GM23338 (cell line): Measurements from ENCODE around the gene CPLX3. TPM values are rescaled to one million over a fixed set of nuclear protein-coding genes. Genes with fewer than 3 reads are reported as not detected.

ENCODE experiments used
- ATAC-seq: fragments of 200-7000 bp; cut with Tn5 transposase; 3 replicates; pipeline ENCODE4 v1.9.1; 2020
- DNase-seq: peaks from one replicate; pipeline ENCODE4 v3.0.0-alpha.2; 2015; ENCODE audit warnings: low spot score
- H2AFZ ChIP-seq: fragments of 200-600 bp; sonication (generic); 2 replicates; pipeline ENCODE4 v1.8.0; 2016; ENCODE audit warnings: antibody characterized with exemption, mild to moderate bottlenecking, moderate library complexity
- H3F3A ChIP-seq: fragments of 200-600 bp; sonication (generic); replicated peaks from 2 replicates; pipeline ENCODE4 v1.8.0; 2017; ENCODE audit warnings: antibody characterized with exemption, mixed run types, low read depth
- H3K27ac ChIP-seq: fragments of 200-600 bp; sonication (generic); 2 replicates; pipeline ENCODE4 v1.6.1; 2016; ENCODE audit warnings: low read depth
- H3K27me3 ChIP-seq: fragments of 200-600 bp; sonication (generic); 2 replicates; pipeline ENCODE4 v1.8.0; 2016; ENCODE audit warnings: mild to moderate bottlenecking, mixed run types, moderate library complexity; ENCODE audit not compliant: insufficient read depth
- H3K36me3 ChIP-seq: fragments of 200-600 bp; sonication (generic); 2 replicates; pipeline ENCODE4 v1.8.0; 2016; ENCODE audit warnings: mild to moderate bottlenecking; ENCODE audit not compliant: insufficient read depth
- H3K4me1 ChIP-seq: fragments of 200-600 bp; sonication (generic); 2 replicates; pipeline ENCODE4 v1.8.0; 2016; ENCODE audit warnings: mild to moderate bottlenecking, moderate library complexity; ENCODE audit not compliant: insufficient read depth
- H3K4me2 ChIP-seq: fragments of 200-600 bp; sonication (generic); 2 replicates; pipeline ENCODE4 v1.7.1; 2017; ENCODE audit warnings: mixed run types
- H3K4me3 ChIP-seq: fragments of 200-600 bp; sonication (generic); 2 replicates; pipeline ENCODE4 v1.6.1; 2016; ENCODE audit warnings: mixed run types
- H3K79me2 ChIP-seq: fragments of 200-600 bp; sonication (generic); replicated peaks from 2 replicates; pipeline ENCODE4 v1.8.0; 2017; ENCODE audit warnings: mild to moderate bottlenecking; ENCODE audit not compliant: insufficient read depth
- H3K9me2 ChIP-seq: fragments of 200-600 bp; sonication (generic); 2 replicates; pipeline ENCODE4 v1.8.0; 2017; ENCODE audit not compliant: insufficient read depth
- H4K20me1 ChIP-seq: fragments of 200-600 bp; sonication (generic); replicated peaks from 2 replicates; pipeline ENCODE4 v1.8.0; 2017; ENCODE audit warnings: mild to moderate bottlenecking; ENCODE audit not compliant: insufficient read depth
- H3K27ac Mint-ChIP-seq: 2 replicates; pipeline ENCODE4 v1.8.0; 2020; ENCODE audit warnings: inconsistent platforms, mild to moderate bottlenecking, moderate library complexity, mixed read lengths
- H3K27me3 Mint-ChIP-seq: 3 replicates; pipeline ENCODE4 v1.8.0; 2022; ENCODE audit warnings: low read depth, mild to moderate bottlenecking, moderate library complexity, mixed read lengths, inconsistent platforms; ENCODE audit not compliant: insufficient read depth, poor library complexity
- H3K36me3 Mint-ChIP-seq: 3 replicates; pipeline ENCODE4 v1.8.0; 2021; ENCODE audit warnings: low read depth, mild to moderate bottlenecking, inconsistent platforms, moderate library complexity, mixed read lengths
- H3K4me1 Mint-ChIP-seq: 3 replicates; pipeline ENCODE4 v1.8.0; 2020; ENCODE audit warnings: mild to moderate bottlenecking, inconsistent platforms, mixed read lengths
- H3K4me3 Mint-ChIP-seq: 3 replicates; pipeline ENCODE4 v1.8.0; 2021; ENCODE audit warnings: moderate library complexity, mild to moderate bottlenecking, inconsistent platforms, mixed read lengths
- H3K9me3 Mint-ChIP-seq: 3 replicates; pipeline ENCODE4 v1.8.0; 2020; ENCODE audit warnings: moderate library complexity, mild to moderate bottlenecking, inconsistent platforms, mixed read lengths
- CREB1 ChIP-seq: fragments of 250-450 bp; sonication (Bioruptor Pico); IDR thresholded peaks from 2 replicates; pipeline ENCODE4 v1.5.0; 2020; ENCODE audit warnings: low read depth, mild to moderate bottlenecking, moderate library complexity
- EZH2 ChIP-seq: fragments of 200-600 bp; sonication (generic); IDR thresholded peaks from one replicate; pipeline ENCODE4 v1.8.0; 2017; ENCODE audit warnings: antibody characterized with exemption, mild to moderate bottlenecking, low read depth; ENCODE audit not compliant: unreplicated experiment
- EZH2phosphoT487 ChIP-seq: fragments of 200-600 bp; sonication (generic); IDR thresholded peaks from one replicate; pipeline ENCODE4 v1.8.1; 2018; ENCODE audit warnings: antibody characterized with exemption; ENCODE audit not compliant: unreplicated experiment
- JUNB ChIP-seq: IDR thresholded peaks from one replicate; pipeline ENCODE4 v1.6.1; 2016; ENCODE audit warnings: antibody characterized with exemption; ENCODE audit not compliant: unreplicated experiment
- NANOG ChIP-seq: IDR thresholded peaks from 2 replicates; pipeline ENCODE4 v1.6.1; 2016; ENCODE audit warnings: antibody characterized with exemption, borderline replicate concordance
- POLR2AphosphoS5 ChIP-seq: IDR thresholded peaks from 2 replicates; pipeline ENCODE4 v1.6.1; 2016; ENCODE audit warnings: antibody characterized with exemption, low read depth
- STAT1 ChIP-seq: IDR thresholded peaks from one replicate; pipeline ENCODE4 v1.6.1; 2016; ENCODE audit warnings: antibody characterized with exemption; ENCODE audit not compliant: unreplicated experiment
- ZNF114 ChIP-seq: fragments of 250-450 bp; sonication (Bioruptor Pico); IDR thresholded peaks from 2 replicates; pipeline ENCODE4 v1.5.0; 2020; ENCODE audit warnings: mild to moderate bottlenecking, moderate library complexity
- ZNF331 ChIP-seq: fragments of 250-450 bp; sonication (Bioruptor Pico); IDR thresholded peaks from 2 replicates; pipeline ENCODE4 v1.5.0; 2020; ENCODE audit warnings: low read depth, mild to moderate bottlenecking, moderate library complexity
- polyA plus RNA-seq: library from polyadenylated mRNA; unstranded; fragments of >200 nt; fragmentation: Nextera tagmentation; extraction: Ambion mirVana; gene quantifications from 2 replicates; pipeline ENCODE4 v1.2.1, GENCODE V29; 2016
- total RNA-seq: library from RNA; depleted of rRNA; stranded (reverse); fragments of >200 nt; shearing (Covaris generic); gene quantifications from 2 replicates; pipeline ENCODE4 v1.2.3, GENCODE V29; 2014
- TF ChIP-seq, protein P1 (sequence below), 2 experiments: fragments of 200-600 bp in 1 of 2; sonication (generic) in 1 of 2; conservative IDR thresholded peaks; 2 replicates each; pipeline versions ENCODE4 v1.5.1 to v1.6.1; 2016 to 2017; ENCODE audit warnings: antibody characterized with exemption in 2 of 2, low read depth in 2 of 2, mild to moderate bottlenecking in 2 of 2, moderate library complexity in 1 of 2
- TF ChIP-seq, protein P2 (sequence below): IDR thresholded peaks from 2 replicates; pipeline ENCODE4 v1.6.1; 2016; ENCODE audit warnings: antibody characterized with exemption
- TF ChIP-seq, protein P3 (sequence below): IDR thresholded peaks from one replicate; pipeline ENCODE4 v1.6.1; 2018; ENCODE audit warnings: antibody characterized with exemption; ENCODE audit not compliant: unreplicated experiment
- TF ChIP-seq, protein P4 (sequence below): fragments of 250-450 bp; sonication (Bioruptor Pico); IDR thresholded peaks from 2 replicates; pipeline ENCODE4 v1.5.0; 2020; ENCODE audit warnings: mild to moderate bottlenecking, moderate library complexity

Gene CPLX3
- total and polyA plus RNA-seq, 2 experiments from 2014 or later = 0.66 TPM; not detected in 1

DNA sequence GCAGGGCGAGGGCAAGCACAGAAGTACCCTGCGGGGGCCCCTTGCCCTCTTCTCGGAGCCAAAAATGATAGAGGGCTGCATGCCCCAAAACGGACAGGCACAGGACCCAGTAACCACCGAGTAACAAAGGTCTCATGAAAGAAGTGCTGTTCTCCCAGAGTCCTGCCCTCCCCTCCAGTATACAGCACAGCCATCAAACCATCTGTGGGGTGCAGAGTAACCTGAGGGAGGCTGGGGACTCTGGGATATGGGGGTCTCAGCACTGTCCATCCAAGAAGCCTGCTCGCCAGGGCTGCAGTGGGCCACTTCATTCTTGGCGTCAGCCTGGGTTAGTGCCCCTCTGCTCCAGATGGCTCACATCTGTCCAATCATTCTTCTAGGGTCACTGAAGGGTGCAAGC lies 10.4 kb downstream of the CPLX3 start:
- no peak overlapping the region for H3K27ac ChIP-seq
- H3K36me3 ChIP-seq = no peaks in the 10 kb centered on the region; the same call in 1 of the 2 replicates
- H2AFZ ChIP-seq = no peak overlapping the region
- peaks cover 32% of the 10 kb centered on the region for H3K4me1 Mint-ChIP-seq
- no peak for ATAC-seq
- DNase-seq = no peak
- H3K27me3 ChIP-seq = no peaks in the 10 kb centered on the region
- TF ChIP-seq, protein P1, sequence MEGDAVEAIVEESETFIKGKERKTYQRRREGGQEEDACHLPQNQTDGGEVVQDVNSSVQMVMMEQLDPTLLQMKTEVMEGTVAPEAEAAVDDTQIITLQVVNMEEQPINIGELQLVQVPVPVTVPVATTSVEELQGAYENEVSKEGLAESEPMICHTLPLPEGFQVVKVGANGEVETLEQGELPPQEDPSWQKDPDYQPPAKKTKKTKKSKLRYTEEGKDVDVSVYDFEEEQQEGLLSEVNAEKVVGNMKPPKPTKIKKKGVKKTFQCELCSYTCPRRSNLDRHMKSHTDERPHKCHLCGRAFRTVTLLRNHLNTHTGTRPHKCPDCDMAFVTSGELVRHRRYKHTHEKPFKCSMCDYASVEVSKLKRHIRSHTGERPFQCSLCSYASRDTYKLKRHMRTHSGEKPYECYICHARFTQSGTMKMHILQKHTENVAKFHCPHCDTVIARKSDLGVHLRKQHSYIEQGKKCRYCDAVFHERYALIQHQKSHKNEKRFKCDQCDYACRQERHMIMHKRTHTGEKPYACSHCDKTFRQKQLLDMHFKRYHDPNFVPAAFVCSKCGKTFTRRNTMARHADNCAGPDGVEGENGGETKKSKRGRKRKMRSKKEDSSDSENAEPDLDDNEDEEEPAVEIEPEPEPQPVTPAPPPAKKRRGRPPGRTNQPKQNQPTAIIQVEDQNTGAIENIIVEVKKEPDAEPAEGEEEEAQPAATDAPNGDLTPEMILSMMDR (conservative IDR thresholded peaks at IDR 0.05; ENCODE audit: low read depth in 2 of 2) = no peak
- TF ChIP-seq STAT1 (no peak), CREB1 (CRISPR knock-in tag) (no peak), JUNB (no peak), EZH2 (no peak), ZNF114 (no peak), POLR2AphosphoS5 (no peak), ZNF331 (no peak), EZH2phosphoT487 (no peak), NANOG (no peak)
- TF ChIP-seq, protein P2, sequence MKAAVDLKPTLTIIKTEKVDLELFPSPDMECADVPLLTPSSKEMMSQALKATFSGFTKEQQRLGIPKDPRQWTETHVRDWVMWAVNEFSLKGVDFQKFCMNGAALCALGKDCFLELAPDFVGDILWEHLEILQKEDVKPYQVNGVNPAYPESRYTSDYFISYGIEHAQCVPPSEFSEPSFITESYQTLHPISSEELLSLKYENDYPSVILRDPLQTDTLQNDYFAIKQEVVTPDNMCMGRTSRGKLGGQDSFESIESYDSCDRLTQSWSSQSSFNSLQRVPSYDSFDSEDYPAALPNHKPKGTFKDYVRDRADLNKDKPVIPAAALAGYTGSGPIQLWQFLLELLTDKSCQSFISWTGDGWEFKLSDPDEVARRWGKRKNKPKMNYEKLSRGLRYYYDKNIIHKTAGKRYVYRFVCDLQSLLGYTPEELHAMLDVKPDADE = no peak
- TF ChIP-seq, protein P3, sequence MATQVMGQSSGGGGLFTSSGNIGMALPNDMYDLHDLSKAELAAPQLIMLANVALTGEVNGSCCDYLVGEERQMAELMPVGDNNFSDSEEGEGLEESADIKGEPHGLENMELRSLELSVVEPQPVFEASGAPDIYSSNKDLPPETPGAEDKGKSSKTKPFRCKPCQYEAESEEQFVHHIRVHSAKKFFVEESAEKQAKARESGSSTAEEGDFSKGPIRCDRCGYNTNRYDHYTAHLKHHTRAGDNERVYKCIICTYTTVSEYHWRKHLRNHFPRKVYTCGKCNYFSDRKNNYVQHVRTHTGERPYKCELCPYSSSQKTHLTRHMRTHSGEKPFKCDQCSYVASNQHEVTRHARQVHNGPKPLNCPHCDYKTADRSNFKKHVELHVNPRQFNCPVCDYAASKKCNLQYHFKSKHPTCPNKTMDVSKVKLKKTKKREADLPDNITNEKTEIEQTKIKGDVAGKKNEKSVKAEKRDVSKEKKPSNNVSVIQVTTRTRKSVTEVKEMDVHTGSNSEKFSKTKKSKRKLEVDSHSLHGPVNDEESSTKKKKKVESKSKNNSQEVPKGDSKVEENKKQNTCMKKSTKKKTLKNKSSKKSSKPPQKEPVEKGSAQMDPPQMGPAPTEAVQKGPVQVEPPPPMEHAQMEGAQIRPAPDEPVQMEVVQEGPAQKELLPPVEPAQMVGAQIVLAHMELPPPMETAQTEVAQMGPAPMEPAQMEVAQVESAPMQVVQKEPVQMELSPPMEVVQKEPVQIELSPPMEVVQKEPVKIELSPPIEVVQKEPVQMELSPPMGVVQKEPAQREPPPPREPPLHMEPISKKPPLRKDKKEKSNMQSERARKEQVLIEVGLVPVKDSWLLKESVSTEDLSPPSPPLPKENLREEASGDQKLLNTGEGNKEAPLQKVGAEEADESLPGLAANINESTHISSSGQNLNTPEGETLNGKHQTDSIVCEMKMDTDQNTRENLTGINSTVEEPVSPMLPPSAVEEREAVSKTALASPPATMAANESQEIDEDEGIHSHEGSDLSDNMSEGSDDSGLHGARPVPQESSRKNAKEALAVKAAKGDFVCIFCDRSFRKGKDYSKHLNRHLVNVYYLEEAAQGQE = no peak
- TF ChIP-seq, protein P4, sequence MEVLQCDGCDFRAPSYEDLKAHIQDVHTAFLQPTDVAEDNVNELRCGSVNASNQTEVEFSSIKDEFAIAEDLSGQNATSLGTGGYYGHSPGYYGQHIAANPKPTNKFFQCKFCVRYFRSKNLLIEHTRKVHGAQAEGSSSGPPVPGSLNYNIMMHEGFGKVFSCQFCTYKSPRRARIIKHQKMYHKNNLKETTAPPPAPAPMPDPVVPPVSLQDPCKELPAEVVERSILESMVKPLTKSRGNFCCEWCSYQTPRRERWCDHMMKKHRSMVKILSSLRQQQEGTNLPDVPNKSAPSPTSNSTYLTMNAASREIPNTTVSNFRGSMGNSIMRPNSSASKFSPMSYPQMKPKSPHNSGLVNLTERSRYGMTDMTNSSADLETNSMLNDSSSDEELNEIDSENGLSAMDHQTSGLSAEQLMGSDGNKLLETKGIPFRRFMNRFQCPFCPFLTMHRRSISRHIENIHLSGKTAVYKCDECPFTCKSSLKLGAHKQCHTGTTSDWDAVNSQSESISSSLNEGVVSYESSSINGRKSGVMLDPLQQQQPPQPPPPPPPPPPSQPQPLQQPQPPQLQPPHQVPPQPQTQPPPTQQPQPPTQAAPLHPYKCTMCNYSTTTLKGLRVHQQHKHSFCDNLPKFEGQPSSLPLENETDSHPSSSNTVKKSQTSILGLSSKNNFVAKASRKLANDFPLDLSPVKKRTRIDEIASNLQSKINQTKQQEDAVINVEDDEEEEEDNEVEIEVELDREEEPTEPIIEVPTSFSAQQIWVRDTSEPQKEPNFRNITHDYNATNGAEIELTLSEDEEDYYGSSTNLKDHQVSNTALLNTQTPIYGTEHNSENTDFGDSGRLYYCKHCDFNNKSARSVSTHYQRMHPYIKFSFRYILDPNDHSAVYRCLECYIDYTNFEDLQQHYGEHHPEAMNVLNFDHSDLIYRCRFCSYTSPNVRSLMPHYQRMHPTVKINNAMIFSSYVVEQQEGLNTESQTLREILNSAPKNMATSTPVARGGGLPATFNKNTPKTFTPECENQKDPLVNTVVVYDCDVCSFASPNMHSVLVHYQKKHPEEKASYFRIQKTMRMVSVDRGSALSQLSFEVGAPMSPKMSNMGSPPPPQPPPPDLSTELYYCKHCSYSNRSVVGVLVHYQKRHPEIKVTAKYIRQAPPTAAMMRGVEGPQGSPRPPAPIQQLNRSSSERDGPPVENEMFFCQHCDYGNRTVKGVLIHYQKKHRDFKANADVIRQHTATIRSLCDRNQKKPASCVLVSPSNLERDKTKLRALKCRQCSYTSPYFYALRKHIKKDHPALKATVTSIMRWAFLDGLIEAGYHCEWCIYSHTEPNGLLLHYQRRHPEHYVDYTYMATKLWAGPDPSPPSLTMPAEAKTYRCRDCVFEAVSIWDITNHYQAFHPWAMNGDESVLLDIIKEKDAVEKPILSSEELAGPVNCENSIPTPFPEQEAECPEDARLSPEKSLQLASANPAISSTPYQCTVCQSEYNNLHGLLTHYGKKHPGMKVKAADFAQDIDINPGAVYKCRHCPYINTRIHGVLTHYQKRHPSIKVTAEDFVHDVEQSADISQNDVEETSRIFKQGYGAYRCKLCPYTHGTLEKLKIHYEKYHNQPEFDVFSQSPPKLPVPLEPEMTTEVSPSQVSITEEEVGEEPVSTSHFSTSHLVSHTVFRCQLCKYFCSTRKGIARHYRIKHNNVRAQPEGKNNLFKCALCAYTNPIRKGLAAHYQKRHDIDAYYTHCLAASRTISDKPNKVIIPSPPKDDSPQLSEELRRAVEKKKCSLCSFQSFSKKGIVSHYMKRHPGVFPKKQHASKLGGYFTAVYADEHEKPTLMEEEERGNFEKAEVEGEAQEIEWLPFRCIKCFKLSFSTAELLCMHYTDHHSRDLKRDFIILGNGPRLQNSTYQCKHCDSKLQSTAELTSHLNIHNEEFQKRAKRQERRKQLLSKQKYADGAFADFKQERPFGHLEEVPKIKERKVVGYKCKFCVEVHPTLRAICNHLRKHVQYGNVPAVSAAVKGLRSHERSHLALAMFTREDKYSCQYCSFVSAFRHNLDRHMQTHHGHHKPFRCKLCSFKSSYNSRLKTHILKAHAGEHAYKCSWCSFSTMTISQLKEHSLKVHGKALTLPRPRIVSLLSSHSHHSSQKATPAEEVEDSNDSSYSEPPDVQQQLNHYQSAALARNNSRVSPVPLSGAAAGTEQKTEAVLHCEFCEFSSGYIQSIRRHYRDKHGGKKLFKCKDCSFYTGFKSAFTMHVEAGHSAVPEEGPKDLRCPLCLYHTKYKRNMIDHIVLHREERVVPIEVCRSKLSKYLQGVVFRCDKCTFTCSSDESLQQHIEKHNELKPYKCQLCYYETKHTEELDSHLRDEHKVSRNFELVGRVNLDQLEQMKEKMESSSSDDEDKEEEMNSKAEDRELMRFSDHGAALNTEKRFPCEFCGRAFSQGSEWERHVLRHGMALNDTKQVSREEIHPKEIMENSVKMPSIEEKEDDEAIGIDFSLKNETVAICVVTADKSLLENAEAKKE (CRISPR knock-in tag) = no peak
- H3K4me2 ChIP-seq = no peak overlapping the region
- peaks cover 4% of the 10 kb centered on the region; the same call in 1 of the 2 replicates for H3F3A ChIP-seq
- no peaks in the 10 kb centered on the region for H3K79me2 ChIP-seq
- H3K27me3 Mint-ChIP-seq = peaks cover 24% of the 10 kb centered on the region
- H3K27ac Mint-ChIP-seq = no peak overlapping the region
- H3K4me3 ChIP-seq = no peak overlapping the region
- peaks cover 19% of the 10 kb centered on the region for H3K36me3 Mint-ChIP-seq
- no peaks in the 10 kb centered on the region; the same call in 1 of the 2 replicates for H3K4me1 ChIP-seq
- H3K9me3 Mint-ChIP-seq = no peaks in the 10 kb centered on the region; the same call in 2 of the 3 replicates
- no peaks in the 10 kb centered on the region; the same call in 1 of the 2 replicates for H4K20me1 ChIP-seq
- H3K4me3 Mint-ChIP-seq = no peak overlapping the region
- no peaks in the 10 kb centered on the region for H3K9me2 ChIP-seq
